Measurements from ENCODE around the gene GMEB2. TPM values are rescaled to one million over a fixed set of nuclear protein-coding genes. Genes with fewer than 3 reads are reported as not detected.
"Not testable (repeated sequence)": the region's sequence is repeated elsewhere in the genome, so short reads cannot be mapped to it uniquely, and the experiment has no call there.

Gene GMEB2
- total RNA-seq, 1 donor from 2014 or later = 4.5 TPM

- ATAC-seq (no peak), DNase-seq (ENCODE audit: low spot score) (no peak)
Measured at GRCh38 chr20:63617876-63618265, 9.0 kb downstream of the GMEB2 start.

- no peak for DNase-seq (ENCODE audit: low spot score)
- ATAC-seq = no peak
Measured at GRCh38 chr20:63617092-63617875, 9.6 kb downstream of the GMEB2 start.

GRCh38 chr20:63613863-63614594 lies 12.9 kb downstream of the GMEB2 start:
- not testable (repeated sequence) for ATAC-seq; DNase-seq (ENCODE audit: low spot score)

GRCh38 chr20:63612276-63612931 lies 14.5 kb downstream of the GMEB2 start:
- DNase-seq (ENCODE audit: low spot score) = no peak
- no peak for ATAC-seq

GRCh38 chr20:63611646-63612045 lies 15.3 kb downstream of the GMEB2 start:
- DNase-seq (ENCODE audit: low spot score) (no peak), ATAC-seq (no peak)

GRCh38 chr20:63610581-63611435 lies 16.1 kb downstream of the GMEB2 start:
- no peak for ATAC-seq
- no peak for DNase-seq (ENCODE audit: low spot score)

GRCh38 chr20:63606686-63607085 lies 20.2 kb downstream of the GMEB2 start:
- DNase-seq (ENCODE audit: low spot score) (no peak), ATAC-seq (no peak)

- ATAC-seq = no peak
- DNase-seq (ENCODE audit: low spot score) = no peak
Measured at GRCh38 chr20:63602321-63602720, 24.6 kb downstream of the GMEB2 start.

GRCh38 chr20:63601679-63602078 lies 25.2 kb downstream of the GMEB2 start:
- not testable (repeated sequence) for DNase-seq (ENCODE audit: low spot score); ATAC-seq

GRCh38 chr20:63599396-63600050 lies 27.4 kb downstream of the GMEB2 start:
- DNase-seq (ENCODE audit: low spot score) (no peak), ATAC-seq (no peak)

GRCh38 chr20:63598479-63599395 lies 28.2 kb downstream of the GMEB2 start:
- DNase-seq (ENCODE audit: low spot score) (no peak), ATAC-seq (no peak)

- ATAC-seq (no peak), DNase-seq (ENCODE audit: low spot score) (no peak)
Measured at GRCh38 chr20:63597651-63598478, 29.0 kb downstream of the GMEB2 start.

- DNase-seq (ENCODE audit: low spot score) (no peak), ATAC-seq (no peak)
Measured at GRCh38 chr20:63596423-63596822, 30.5 kb downstream of the GMEB2 start.

- no peak for DNase-seq (ENCODE audit: low spot score)
- ATAC-seq = no peak
Measured at GRCh38 chr20:63595416-63596127, 31.3 kb downstream of the GMEB2 start.

GRCh38 chr20:63594043-63594561 lies 32.8 kb downstream of the GMEB2 start:
- ATAC-seq = no peak
- DNase-seq (ENCODE audit: low spot score) = no peak

- DNase-seq (ENCODE audit: low spot score) (no peak), ATAC-seq (no peak)
Measured at GRCh38 chr20:63592661-63593060, 34.2 kb downstream of the GMEB2 start.

- ATAC-seq (no peak), DNase-seq (ENCODE audit: low spot score) (no peak)
Measured at GRCh38 chr20:63591786-63592355, 35.0 kb downstream of the GMEB2 start.

Measured in left lobe of liver (tissue), 2 donors.